Measurements from ENCODE around the gene DEDD2.
A peak's percentile ranks its signal among the peaks of the same experiment; 100 is the strongest.
"Not testable (repeated sequence)": the region's sequence is repeated elsewhere in the genome, so short reads cannot be mapped to it uniquely, and the experiment has no call there.

DEDD2 gene

GRCh38 chr19:42217520-42218437 is at the start of gene DEDD2:
TSS of gene DEDD2 (minus strand) at chr19:42217677. CDS start at chr19:42217007, 670 bp downstream.
- Histone ChIP-seq H2AFZ (ENCODE audit: low read length) (no peak within 1 kb of the TSS), H3K36me3 (ENCODE audit: insufficient read depth, low read length) (peaks cover 27% of the 10 kb centered on the region), H3K9ac (ENCODE audit: low read length) (peak within 1 kb of the TSS; percentile 83), H3K79me2 (ENCODE audit: insufficient read depth, low read length) (peaks cover 48% of the 10 kb centered on the region), H3K27ac (ENCODE audit: low read depth, low read length, poor library complexity, severe bottlenecking) (peak within 1 kb of the TSS; percentile 75), H3K4me3 (ENCODE audit: low read depth, low read length, poor library complexity, severe bottlenecking) (peak within 1 kb of the TSS; percentile 87), H3K9me3 (ENCODE audit: low read length) (no peaks in the 10 kb centered on the region), H3K9me2 (ENCODE audit: low read depth, low read length) (no peaks in the 10 kb centered on the region), H3K4me1 (ENCODE audit: insufficient read depth, low read length, severe bottlenecking) (peaks cover 43% of the 10 kb centered on the region), H3K4me2 (ENCODE audit: low read length) (peak within 1 kb of the TSS; percentile 88), H4K20me1 (ENCODE audit: insufficient read depth, low read length) (no peaks in the 10 kb centered on the region), H3F3A (ENCODE audit: insufficient read depth, low read length) (no peaks in the 10 kb centered on the region), H3K27me3 (ENCODE audit: insufficient read depth, low read length) (no peaks in the 10 kb centered on the region)
- no peak for TF ChIP-seq CTCF (IDR thresholded peaks at IDR 0.05; ENCODE audit: low read length)
- TF ChIP-seq EZH2 (IDR thresholded peaks at IDR 0.05; ENCODE audit: borderline replicate concordance, low read length): no peak

DNA sequence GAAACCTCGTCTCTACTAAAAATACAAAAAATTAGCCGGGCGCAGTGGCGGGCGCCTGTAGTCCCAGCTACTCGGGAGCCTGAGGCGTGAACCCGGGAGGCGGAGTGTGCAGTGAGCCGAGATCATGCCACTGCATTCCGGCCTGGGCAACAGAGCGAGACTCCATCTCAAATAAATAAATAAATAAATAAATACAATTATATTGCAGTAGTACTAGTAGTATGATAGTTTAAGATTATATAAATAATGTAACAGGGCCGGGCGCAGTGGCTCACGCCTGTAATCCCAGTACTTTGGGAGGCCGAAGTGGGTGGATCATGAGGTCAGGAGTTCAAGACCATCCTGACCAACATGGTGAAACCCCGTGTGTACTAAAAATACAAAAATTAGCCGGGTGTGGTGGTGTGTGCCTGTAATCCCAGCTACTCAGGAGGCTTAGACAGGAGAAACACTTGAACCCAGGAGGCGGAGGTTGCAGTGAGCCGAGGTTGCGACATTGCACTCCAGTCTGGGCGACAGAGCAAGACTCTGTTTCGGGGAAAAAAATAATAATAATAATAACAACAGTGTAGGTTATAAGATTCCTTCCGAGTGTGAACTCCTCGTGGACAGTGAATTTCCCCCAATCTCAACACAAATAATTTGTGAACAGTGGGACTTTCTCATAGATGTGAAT is 49.6 kb upstream of the DEDD2 start:
- H3K4me3 ChIP-seq (ENCODE audit: low read depth, low read length, poor library complexity, severe bottlenecking); H3K27ac ChIP-seq (ENCODE audit: low read depth, low read length, poor library complexity, severe bottlenecking); H3K27me3 ChIP-seq (ENCODE audit: insufficient read depth, low read length); H3K79me2 ChIP-seq (ENCODE audit: insufficient read depth, low read length); H4K20me1 ChIP-seq (ENCODE audit: insufficient read depth, low read length); H3K36me3 ChIP-seq (ENCODE audit: insufficient read depth, low read length); H3K9me3 ChIP-seq (ENCODE audit: low read length); H2AFZ ChIP-seq (ENCODE audit: low read length); H3K9me2 ChIP-seq (ENCODE audit: low read depth, low read length); H3F3A ChIP-seq (ENCODE audit: insufficient read depth, low read length): not testable (repeated sequence)
- Histone ChIP-seq H3K4me1 (ENCODE audit: insufficient read depth, low read length, severe bottlenecking) (peaks cover 30% of the 10 kb centered on the region), H3K4me2 (ENCODE audit: low read length) (peak overlapping the region; percentile 96), H3K9ac (ENCODE audit: low read length) (peak overlapping the region; percentile 93)

GRCh38 chr19:42266105-42266504 is 48.6 kb upstream of the DEDD2 start:
- H3K36me3 ChIP-seq (ENCODE audit: insufficient read depth, low read length); H3F3A ChIP-seq (ENCODE audit: insufficient read depth, low read length); H3K9me3 ChIP-seq (ENCODE audit: low read length); H3K4me2 ChIP-seq (ENCODE audit: low read length); H3K79me2 ChIP-seq (ENCODE audit: insufficient read depth, low read length); H4K20me1 ChIP-seq (ENCODE audit: insufficient read depth, low read length); H3K27ac ChIP-seq (ENCODE audit: low read depth, low read length, poor library complexity, severe bottlenecking); H3K9ac ChIP-seq (ENCODE audit: low read length); H3K4me3 ChIP-seq (ENCODE audit: low read depth, low read length, poor library complexity, severe bottlenecking); H3K27me3 ChIP-seq (ENCODE audit: insufficient read depth, low read length); H2AFZ ChIP-seq (ENCODE audit: low read length); H3K9me2 ChIP-seq (ENCODE audit: low read depth, low read length): not testable (repeated sequence)
- H3K4me1 ChIP-seq (ENCODE audit: insufficient read depth, low read length, severe bottlenecking): peaks cover 26% of the 10 kb centered on the region

DNA sequence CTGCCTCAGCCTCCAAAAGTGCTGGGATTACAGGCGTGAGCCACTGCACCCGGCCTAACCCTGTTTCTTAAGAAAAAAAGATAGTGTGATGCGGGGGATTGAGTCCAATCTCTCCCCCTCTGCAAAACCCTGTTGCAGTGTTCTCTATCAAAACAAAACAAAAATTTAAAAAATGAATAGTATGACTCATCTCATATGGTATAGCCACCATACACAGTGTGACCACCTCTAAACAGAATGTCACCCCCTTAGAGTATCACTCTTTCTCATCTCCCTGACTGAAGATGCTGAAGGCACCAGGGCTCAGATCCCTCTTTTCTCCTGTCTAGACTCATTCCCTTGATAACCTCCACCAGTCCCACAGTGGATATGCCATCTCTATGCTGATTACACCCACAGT is 44.3 kb upstream of the DEDD2 start:
- peaks cover 8% of the 10 kb centered on the region for H3K4me1 ChIP-seq (ENCODE audit: insufficient read depth, low read length, severe bottlenecking)
- H3K9ac ChIP-seq (ENCODE audit: low read length): no peak overlapping the region
- no peak overlapping the region for H3K4me3 ChIP-seq (ENCODE audit: low read depth, low read length, poor library complexity, severe bottlenecking)
- H3K4me2 ChIP-seq (ENCODE audit: low read length): no peak overlapping the region
- H4K20me1 ChIP-seq (ENCODE audit: insufficient read depth, low read length): no peaks in the 10 kb centered on the region
- H3K27ac ChIP-seq (ENCODE audit: low read depth, low read length, poor library complexity, severe bottlenecking): no peak overlapping the region
- no peaks in the 10 kb centered on the region for H3K9me2 ChIP-seq (ENCODE audit: low read depth, low read length)
- H2AFZ ChIP-seq (ENCODE audit: low read length): no peak overlapping the region
- TF ChIP-seq CTCF (IDR thresholded peaks at IDR 0.05; ENCODE audit: low read length) (no peak), EZH2 (IDR thresholded peaks at IDR 0.05; ENCODE audit: borderline replicate concordance, low read length) (no peak)
- no peaks in the 10 kb centered on the region for H3K36me3 ChIP-seq (ENCODE audit: insufficient read depth, low read length)
- 0 out of 2 replicates have a peak, but pooled peaks cover 1% of the 10 kb centered on the region for H3F3A ChIP-seq (ENCODE audit: insufficient read depth, low read length)
- no peaks in the 10 kb centered on the region for H3K27me3 ChIP-seq (ENCODE audit: insufficient read depth, low read length)
- H3K9me3 ChIP-seq (ENCODE audit: low read length): no peaks in the 10 kb centered on the region
- no peaks in the 10 kb centered on the region for H3K79me2 ChIP-seq (ENCODE audit: insufficient read depth, low read length)

DNA sequence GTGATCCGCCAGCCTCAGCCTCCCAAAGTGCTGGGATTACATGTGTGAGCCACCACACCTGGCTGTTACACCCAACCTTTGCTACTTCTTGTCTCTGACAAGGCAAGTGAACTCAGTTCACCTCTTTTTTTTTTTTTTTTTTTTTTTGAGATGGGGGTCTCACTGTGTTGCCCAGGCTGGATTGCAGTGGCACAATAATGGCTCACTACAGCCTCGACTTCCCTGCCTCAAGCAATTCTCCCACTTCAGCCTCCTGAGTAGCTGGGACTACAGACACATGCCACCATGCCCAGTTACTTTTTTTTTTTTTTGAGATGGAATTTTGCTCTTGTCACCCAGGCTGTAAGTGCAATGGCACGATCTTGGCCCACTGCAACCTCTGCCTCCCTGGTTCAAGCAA is 40.4 kb upstream of the DEDD2 start:
- H3K36me3 ChIP-seq (ENCODE audit: insufficient read depth, low read length); H3K4me3 ChIP-seq (ENCODE audit: low read depth, low read length, poor library complexity, severe bottlenecking); H3K79me2 ChIP-seq (ENCODE audit: insufficient read depth, low read length); H3F3A ChIP-seq (ENCODE audit: insufficient read depth, low read length); H2AFZ ChIP-seq (ENCODE audit: low read length); H4K20me1 ChIP-seq (ENCODE audit: insufficient read depth, low read length); H3K9me2 ChIP-seq (ENCODE audit: low read depth, low read length); H3K9me3 ChIP-seq (ENCODE audit: low read length); H3K27me3 ChIP-seq (ENCODE audit: insufficient read depth, low read length); H3K27ac ChIP-seq (ENCODE audit: low read depth, low read length, poor library complexity, severe bottlenecking); H3K9ac ChIP-seq (ENCODE audit: low read length): not testable (repeated sequence)
- H3K4me1 ChIP-seq (ENCODE audit: insufficient read depth, low read length, severe bottlenecking): peaks cover 20% of the 10 kb centered on the region
- H3K4me2 ChIP-seq (ENCODE audit: low read length): 0 out of 2 replicates have a peak overlapping the region, but pooled peaks have one; percentile 26
